Prostate gland (tissue), 2 donors: ENCODE measurements around the gene CECR2.

Experiments
- CTCF ChIP-seq, 4 experiments: fragments of 200-600 bp in 2 of 4; fragments of 450-650 bp in 2 of 4; sonication (generic) in 2 of 4; IDR thresholded peaks; 1 replicate in 3 of 4; 2 replicates in 1 of 4; pipeline ENCODE4 v1.5.1; 2016 to 2019; ENCODE audit warnings: antibody characterized with exemption in 4 of 4, mild to moderate bottlenecking in 2 of 4, moderate library complexity in 2 of 4
- POLR2AphosphoS5 ChIP-seq: sonication (generic); formaldehyde crosslinking; IDR thresholded peaks from one replicate; pipeline ENCODE4 v1.6.1; 2017; ENCODE audit warnings: antibody characterized with exemption

GRCh38 chr22:17592201-17592600 lies 222.9 kb downstream of the CECR2 start:
- no peak for TF ChIP-seq CTCF (IDR thresholded peaks at IDR 0.05)
- TF ChIP-seq POLR2AphosphoS5: no peak
